Mononuclear cell (primary cell): ENCODE data around the gene SH3GL3. TPM values are rescaled to one million over a fixed set of nuclear protein-coding genes. Genes with fewer than 3 reads are reported as not detected.

ENCODE experiments used
- H3K27me3 ChIP-seq: 2 replicates; pipeline ENCODE4 v1.6.0; 2011; ENCODE audit warnings: low read length, control low read depth; ENCODE audit not compliant: insufficient read depth
- H3K4me1 ChIP-seq: 2 replicates; pipeline ENCODE4 v1.5.1; 2011; ENCODE audit warnings: mild to moderate bottlenecking, low read length, control low read depth; ENCODE audit not compliant: insufficient read depth
- H3K4me3 ChIP-seq: 2 replicates; pipeline ENCODE4 v1.5.1; 2011; ENCODE audit warnings: mild to moderate bottlenecking, low read length, moderate library complexity
- H3K9me3 ChIP-seq: 2 replicates; pipeline ENCODE4 v1.5.1; 2011; ENCODE audit warnings: low read depth, mild to moderate bottlenecking, control low read depth, low read length
- total RNA-seq: library from RNA; depleted of rRNA; stranded (reverse); fragments of >200 nt; gene quantifications from one replicate; pipeline ENCODE4 v1.2.3, GENCODE V29; 2012

Gene SH3GL3
- total RNA-seq, 1 donor, result not detected

- Histone ChIP-seq H3K4me1 (no peaks in the 10 kb centered on the region), H3K4me3 (no peak overlapping the region), H3K9me3 (no peaks in the 10 kb centered on the region)
Measured at GRCh38 chr15:83444936-83445335, 2.2 kb upstream of the SH3GL3 start.

DNA sequence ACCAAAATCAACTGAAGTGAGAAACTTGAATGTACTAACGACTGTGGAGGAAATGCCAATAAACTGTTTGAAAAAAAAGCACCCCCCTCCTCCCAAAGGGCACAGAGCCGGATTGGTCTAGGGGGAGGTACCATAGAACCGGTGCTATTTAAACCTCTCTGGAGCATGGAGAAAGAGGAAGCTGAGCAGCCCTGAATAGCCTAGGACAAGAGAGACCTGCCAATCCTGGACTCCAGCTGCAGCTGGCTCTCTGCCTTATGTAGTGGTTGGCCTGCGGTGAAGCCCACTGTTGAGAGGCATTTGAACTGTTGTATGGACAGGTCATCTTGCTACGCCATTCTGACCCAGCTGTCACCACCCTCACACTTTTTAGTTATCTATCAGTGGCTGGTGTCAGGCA lies 1.5 kb upstream of the SH3GL3 start:
- Histone ChIP-seq H3K4me1 (no peaks in the 10 kb centered on the region), H3K4me3 (no peak overlapping the region), H3K9me3 (no peaks in the 10 kb centered on the region), H3K27me3 (peaks cover 38% of the 10 kb centered on the region)

More at GRCh38 chr15:83444936-83445335, 2.2 kb upstream of the SH3GL3 start:
- peaks cover 34% of the 10 kb centered on the region for H3K27me3 ChIP-seq

DNA sequence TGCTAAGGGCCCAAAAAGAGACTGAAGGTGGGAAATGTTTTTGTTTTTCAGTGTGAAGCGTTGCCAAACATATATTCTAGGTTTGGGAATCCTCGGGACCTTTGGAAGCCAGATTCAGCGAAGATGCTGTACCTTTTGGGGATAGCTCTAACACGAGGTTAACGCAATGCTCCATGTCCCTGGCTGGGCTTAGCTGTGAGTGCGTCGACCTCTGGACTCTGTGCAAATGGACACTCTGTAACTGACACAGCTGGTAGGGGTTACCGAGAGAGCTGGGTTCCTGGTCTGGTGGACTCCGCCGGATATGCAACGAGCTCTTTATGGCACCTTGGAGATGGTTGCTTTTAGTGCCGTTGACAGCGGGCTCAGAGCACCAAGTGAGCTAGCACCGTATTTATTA lies 724 bp upstream of the SH3GL3 start:
- H3K4me3 ChIP-seq, result no peak overlapping the region

GRCh38 chr15:83449250-83449671 lies 2.1 kb downstream of the SH3GL3 start:
- H3K9me3 ChIP-seq, result no peaks in the 10 kb centered on the region
- H3K4me3 ChIP-seq, result no peak overlapping the region
- no peaks in the 10 kb centered on the region for H3K4me1 ChIP-seq
- peaks cover 38% of the 10 kb centered on the region for H3K27me3 ChIP-seq

More for the DNA sequence above, 724 bp upstream of the SH3GL3 start:
- Histone ChIP-seq H3K4me1 (no peaks in the 10 kb centered on the region), H3K9me3 (no peaks in the 10 kb centered on the region), H3K27me3 (peaks cover 38% of the 10 kb centered on the region)

- Histone ChIP-seq H3K4me3 (no peak overlapping the region), H3K27me3 (peaks cover 38% of the 10 kb centered on the region), H3K9me3 (no peaks in the 10 kb centered on the region), H3K4me1 (no peaks in the 10 kb centered on the region)
Measured at GRCh38 chr15:83449937-83450506, 2.9 kb downstream of the SH3GL3 start.

GRCh38 chr15:83457149-83457548 lies 10.0 kb downstream of the SH3GL3 start:
- H3K4me3 ChIP-seq, result no peak overlapping the region
- H3K27me3 ChIP-seq, result no peaks in the 10 kb centered on the region
- no peaks in the 10 kb centered on the region for H3K9me3 ChIP-seq
- H3K4me1 ChIP-seq, result no peaks in the 10 kb centered on the region

- Histone ChIP-seq H3K4me1 (no peaks in the 10 kb centered on the region), H3K9me3 (no peaks in the 10 kb centered on the region), H3K4me3 (no peak overlapping the region), H3K27me3 (no peaks in the 10 kb centered on the region)
Measured at GRCh38 chr15:83458381-83458780, 11.2 kb downstream of the SH3GL3 start.

DNA sequence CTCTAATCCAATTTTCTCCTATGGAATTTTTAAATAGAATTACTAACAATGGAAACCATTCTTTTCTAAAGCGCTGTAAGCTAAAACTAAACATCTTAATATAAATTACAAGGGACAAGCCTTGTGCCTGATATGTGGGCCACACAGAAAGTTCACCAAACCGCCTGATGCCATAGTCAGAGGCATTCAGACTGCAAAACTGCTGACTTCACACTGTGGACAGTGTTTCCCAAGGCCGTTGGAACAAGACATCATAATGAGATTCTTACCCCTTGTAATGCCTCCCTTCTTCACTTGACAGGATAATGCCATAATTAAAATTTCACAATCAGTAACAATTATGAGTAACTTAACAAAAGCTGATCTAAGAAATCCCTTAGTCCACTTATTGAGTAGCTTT lies 14.9 kb downstream of the SH3GL3 start:
- Histone ChIP-seq H3K4me1 (no peaks in the 10 kb centered on the region), H3K27me3 (no peaks in the 10 kb centered on the region), H3K9me3 (no peaks in the 10 kb centered on the region), H3K4me3 (no peak overlapping the region)

DNA sequence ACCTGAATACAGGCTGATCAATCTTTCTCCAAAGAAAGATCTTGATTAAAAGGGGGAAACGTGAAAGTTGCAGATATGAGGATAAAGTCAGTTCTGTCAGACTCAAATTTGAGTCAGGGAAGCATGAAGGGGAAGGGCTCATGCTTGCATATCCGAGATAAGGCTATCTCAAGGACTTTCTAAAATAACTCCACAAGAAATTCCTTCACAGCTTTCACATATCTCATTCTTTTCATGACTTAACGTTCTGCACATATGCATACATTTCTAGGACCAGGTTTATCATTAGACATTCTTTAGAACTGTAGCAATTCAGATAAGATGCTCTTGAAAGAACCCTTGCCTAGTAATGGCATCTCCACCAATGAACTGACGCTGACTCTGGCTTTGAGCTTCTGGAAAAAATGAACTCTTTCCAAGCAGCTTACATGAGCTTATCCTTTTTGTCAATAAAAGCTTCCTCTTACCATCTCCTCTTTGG lies 15.9 kb downstream of the SH3GL3 start:
- Histone ChIP-seq H3K4me1 (no peaks in the 10 kb centered on the region), H3K9me3 (no peaks in the 10 kb centered on the region), H3K27me3 (no peaks in the 10 kb centered on the region), H3K4me3 (no peak overlapping the region)

DNA sequence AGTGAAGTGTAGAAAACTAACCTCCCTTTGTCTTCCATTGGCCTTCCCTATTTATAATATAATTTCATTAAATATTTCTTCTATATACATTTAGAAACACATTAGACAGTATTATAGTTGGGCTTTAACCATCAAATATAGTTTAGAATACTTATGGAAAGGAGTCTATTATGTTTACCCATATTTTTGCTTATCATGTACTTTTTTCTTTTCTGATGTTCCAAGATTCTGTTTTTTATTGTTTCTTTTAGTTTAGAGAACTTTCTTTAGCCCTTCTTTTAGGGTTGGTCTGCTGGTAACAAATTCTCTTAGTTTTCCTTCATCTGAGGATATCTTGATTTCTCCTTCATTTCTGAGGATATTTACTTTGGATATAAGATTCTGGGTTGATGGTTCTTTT lies 23.7 kb downstream of the SH3GL3 start:
- H3K4me3 ChIP-seq, result no peak overlapping the region
- no peaks in the 10 kb centered on the region for H3K9me3 ChIP-seq
- H3K4me1 ChIP-seq, result no peaks in the 10 kb centered on the region
- H3K27me3 ChIP-seq, result peaks cover 4% of the 10 kb centered on the region

DNA sequence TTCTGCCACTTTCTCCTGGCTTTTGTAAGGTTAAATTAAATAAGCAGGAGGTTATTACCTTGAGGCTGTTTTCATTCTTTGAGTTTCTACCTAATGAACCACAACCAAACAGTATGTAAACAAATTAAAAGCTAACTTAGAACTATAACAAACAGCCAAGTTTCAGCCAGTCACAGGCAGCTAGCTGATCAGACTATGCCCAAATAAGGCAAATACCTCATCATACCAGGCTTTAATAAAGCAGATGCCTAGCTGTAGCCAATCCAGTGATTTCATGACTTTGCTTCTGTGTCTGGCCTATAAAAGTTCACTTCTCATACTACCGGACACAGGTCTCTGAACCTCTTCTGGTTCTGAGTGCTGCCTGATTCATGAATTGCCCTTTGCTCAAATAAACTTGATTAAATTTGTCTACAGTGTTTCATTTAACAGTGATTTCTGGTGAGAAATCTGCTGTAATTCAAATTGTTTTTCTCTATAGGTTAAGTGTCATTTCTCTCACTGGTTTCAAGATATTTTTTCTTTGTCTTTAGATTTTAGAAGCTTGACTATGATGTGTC lies 24.2 kb downstream of the SH3GL3 start:
- Histone ChIP-seq H3K27me3 (peaks cover 4% of the 10 kb centered on the region), H3K9me3 (no peaks in the 10 kb centered on the region), H3K4me3 (no peak overlapping the region), H3K4me1 (no peaks in the 10 kb centered on the region)

DNA sequence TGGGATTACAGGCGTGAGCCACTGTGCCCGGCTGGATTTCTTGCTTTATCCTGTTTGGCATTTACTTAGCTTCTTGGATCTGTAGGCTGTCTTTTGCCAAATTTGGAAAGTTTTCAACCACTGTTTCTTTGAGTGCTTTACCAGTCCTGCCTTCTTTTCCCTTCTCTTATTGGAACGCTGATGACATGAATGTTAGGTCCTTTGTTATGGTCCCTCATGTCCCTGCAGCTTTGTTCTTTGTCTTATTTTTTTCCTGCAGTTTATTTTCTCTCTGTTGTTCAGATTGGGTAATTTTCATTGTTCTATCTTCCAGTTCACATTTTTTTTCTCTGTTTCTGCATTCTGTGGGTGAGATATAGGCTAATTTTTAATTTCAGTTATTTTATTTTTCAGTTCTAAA lies 25.0 kb downstream of the SH3GL3 start:
- H3K4me1 ChIP-seq, result no peaks in the 10 kb centered on the region
- H3K9me3 ChIP-seq, result no peaks in the 10 kb centered on the region
- no peak overlapping the region for H3K4me3 ChIP-seq
- H3K27me3 ChIP-seq, result peaks cover 4% of the 10 kb centered on the region

- H3K4me1 ChIP-seq, result no peaks in the 10 kb centered on the region
- no peak overlapping the region for H3K4me3 ChIP-seq
- no peaks in the 10 kb centered on the region for H3K9me3 ChIP-seq
- peaks cover 4% of the 10 kb centered on the region for H3K27me3 ChIP-seq
Measured at GRCh38 chr15:83472797-83473196, 25.7 kb downstream of the SH3GL3 start.

DNA sequence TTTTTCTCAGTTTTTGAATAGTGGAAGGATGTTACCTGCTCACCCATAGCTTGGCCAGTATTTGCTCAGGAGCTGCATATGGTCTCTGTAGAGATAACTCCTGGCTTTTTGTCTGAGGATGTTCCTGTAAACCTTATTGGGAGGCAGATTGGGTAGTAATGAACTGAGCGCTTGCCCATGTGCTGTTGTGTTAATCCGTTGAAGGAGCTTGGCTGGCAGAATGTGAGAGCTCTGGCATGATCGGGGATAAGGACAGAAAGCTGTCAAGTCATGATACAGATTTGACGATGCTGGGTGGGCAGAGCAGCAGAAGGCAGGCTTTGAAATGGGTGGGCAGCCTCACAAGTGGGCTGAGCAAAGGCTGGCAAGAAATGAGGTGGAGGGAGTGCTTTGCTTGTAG lies 27.4 kb downstream of the SH3GL3 start:
- H3K4me3 ChIP-seq, result no peak overlapping the region
- H3K27me3 ChIP-seq, result no peaks in the 10 kb centered on the region
- no peaks in the 10 kb centered on the region for H3K4me1 ChIP-seq
- H3K9me3 ChIP-seq, result no peaks in the 10 kb centered on the region

- Histone ChIP-seq H3K27me3 (no peaks in the 10 kb centered on the region), H3K9me3 (no peaks in the 10 kb centered on the region), H3K4me3 (no peak overlapping the region), H3K4me1 (no peaks in the 10 kb centered on the region)
Measured at GRCh38 chr15:83475551-83475950, 28.4 kb downstream of the SH3GL3 start.

- H3K4me3 ChIP-seq, result no peak overlapping the region
- no peaks in the 10 kb centered on the region for H3K27me3 ChIP-seq
- H3K4me1 ChIP-seq, result no peaks in the 10 kb centered on the region
- H3K9me3 ChIP-seq, result no peaks in the 10 kb centered on the region
Measured at GRCh38 chr15:83476066-83476465, 28.9 kb downstream of the SH3GL3 start.
